Naive thymus-derived CD4-positive, alpha-beta T cell (primary cell): ENCODE data around the gene DRICH1. TPM values are rescaled to one million over a fixed set of nuclear protein-coding genes. Genes with fewer than 3 reads are reported as not detected.
"Not testable (repeated sequence)": the region's sequence is repeated elsewhere in the genome, so short reads cannot be mapped to it uniquely, and the experiment has no call there.

ENCODE experiments used
- ATAC-seq: fragments of 150-1000 bp; cut with Tn5 transposase; 2 replicates; pipeline ENCODE4 v1.10.0; 2021; ENCODE audit warnings: mild to moderate bottlenecking, moderate library complexity
- CTCF ChIA-PET: fragments of 350-600 bp; sonication (Branson Sonifier 250); formaldehyde crosslinking; loops from one replicate; lab custom pipeline; 2021; ENCODE audit warnings: antibody characterized with exemption; lab: Charles Lee
- POLR2A ChIA-PET: fragments of 350-600 bp; sonication (Branson Sonifier 250); formaldehyde crosslinking; loops from one replicate; lab custom pipeline; 2021; ENCODE audit warnings: antibody characterized with exemption, inconsistent platforms; lab: Charles Lee
- DNase-seq, 9 donors: peaks; one replicate each; pipeline versions ENCODE4 v3.0.0 to v3.0.0-alpha.2; 2020 to 2022; ENCODE audit warnings: mixed read lengths in 1 of 9
- H3K27ac ChIP-seq: one replicate; pipeline ENCODE4 v1.7.0; 2013; ENCODE audit warnings: mild to moderate bottlenecking, low read depth, low read length, moderate library complexity
- H3K27me3 ChIP-seq, 2 donors: one replicate each; pipeline ENCODE4 v1.7.0; 2013; ENCODE audit warnings: low read length in 2 of 2, mild to moderate bottlenecking in 2 of 2, moderate library complexity in 2 of 2; ENCODE audit not compliant: control insufficient read depth in 2 of 2, insufficient read depth in 2 of 2
- H3K36me3 ChIP-seq, 3 experiments: 1 replicate in 2 of 3; 2 replicates in 1 of 3; pipeline ENCODE4 v1.7.0; 2013; ENCODE audit warnings: low read length in 3 of 3, mild to moderate bottlenecking in 3 of 3, moderate library complexity in 1 of 3; ENCODE audit not compliant: insufficient read depth in 3 of 3, control insufficient read depth in 2 of 3
- H3K4me1 ChIP-seq, 2 donors: one replicate each; pipeline ENCODE4 v1.7.0; 2013; ENCODE audit warnings: low read length in 2 of 2, mild to moderate bottlenecking in 2 of 2, moderate library complexity in 1 of 2; ENCODE audit not compliant: control insufficient read depth in 2 of 2, insufficient read depth in 2 of 2
- H3K4me3 ChIP-seq: 2 replicates; pipeline ENCODE4 v1.7.0; 2013; ENCODE audit warnings: mild to moderate bottlenecking, low read length
- H3K9me3 ChIP-seq, 3 experiments: 1 replicate in 2 of 3; 2 replicates in 1 of 3; pipeline ENCODE4 v1.7.0; 2013; ENCODE audit warnings: low read length in 3 of 3; ENCODE audit not compliant: control insufficient read depth in 2 of 3
- H3K27ac Mint-ChIP-seq, 9 donors: one replicate each; pipeline ENCODE4 v1.8.0; 2020 to 2022; ENCODE audit warnings: mixed read lengths in 9 of 9, mild to moderate bottlenecking in 8 of 9, moderate library complexity in 5 of 9, inconsistent platforms in 2 of 9
- H3K27me3 Mint-ChIP-seq, 5 donors: one replicate each; pipeline ENCODE4 v1.8.0; 2021 to 2022; ENCODE audit warnings: mixed read lengths in 5 of 5, mild to moderate bottlenecking in 1 of 5
- H3K36me3 Mint-ChIP-seq, 5 donors: one replicate each; pipeline ENCODE4 v1.8.0; 2020 to 2022; ENCODE audit warnings: mixed read lengths in 5 of 5, mild to moderate bottlenecking in 3 of 5, inconsistent platforms in 1 of 5
- H3K4me1 Mint-ChIP-seq, 7 donors: one replicate each; pipeline ENCODE4 v1.8.0; 2020 to 2022; ENCODE audit warnings: mixed read lengths in 7 of 7, mild to moderate bottlenecking in 3 of 7, inconsistent platforms in 1 of 7
- H3K4me3 Mint-ChIP-seq, 10 donors: one replicate each; pipeline ENCODE4 v1.8.0; 2020 to 2022; ENCODE audit warnings: mild to moderate bottlenecking in 10 of 10, mixed read lengths in 10 of 10, moderate library complexity in 6 of 10, inconsistent platforms in 2 of 10
- H3K9me3 Mint-ChIP-seq, 11 donors: one replicate each; pipeline ENCODE4 v1.8.0; 2020 to 2022; ENCODE audit warnings: mixed read lengths in 11 of 11, mild to moderate bottlenecking in 4 of 11, inconsistent platforms in 1 of 11, moderate library complexity in 1 of 11
- intact Hi-C, 2 donors: fragments of 100-400 bp; cut with micrococcal nuclease; formaldehyde crosslinking; loops; one replicate each; pipeline ENCODE4 v1.15.1; 2023
- polyA plus RNA-seq, 2 donors: library from polyadenylated mRNA; unstranded; fragments of 300-500 nt; fragmentation: Illumina TruSeq; gene quantifications; one replicate each; pipeline ENCODE4 v1.2.3, GENCODE V29; 2021
- total RNA-seq, 6 experiments: library from RNA in 5 of 6; stranded (reverse) in 5 of 6; gene quantifications; 1 replicate in 5 of 6; 2 replicates in 1 of 6; pipeline ENCODE4 v1.2.3 and lab custom pipeline; 2021 to 2026

The DRICH1 gene, protein sequence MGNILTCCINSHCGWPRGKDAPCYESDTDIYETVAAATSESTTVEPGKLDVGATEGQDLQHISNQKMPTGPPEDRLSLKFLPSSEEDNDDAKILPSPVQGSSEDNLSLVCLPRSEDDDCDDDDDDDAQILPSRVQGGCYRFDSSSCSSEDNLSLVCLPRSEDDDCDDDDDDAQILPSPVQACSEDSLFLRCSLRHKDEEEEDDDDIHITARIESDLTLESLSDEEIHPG
- total RNA-seq, result 1 to 10 TPM in 4 of 5 experiments, under 1 TPM in 1; 0.58 to 3.7 (median 2.1) TPM
- not detected for polyA plus RNA-seq
- total RNA-seq (lab: John Stamatoyannopoulos, UW), result 3.6 reads per million, percentile 19 among the genes with 10 or more reads in this experiment

DNA sequence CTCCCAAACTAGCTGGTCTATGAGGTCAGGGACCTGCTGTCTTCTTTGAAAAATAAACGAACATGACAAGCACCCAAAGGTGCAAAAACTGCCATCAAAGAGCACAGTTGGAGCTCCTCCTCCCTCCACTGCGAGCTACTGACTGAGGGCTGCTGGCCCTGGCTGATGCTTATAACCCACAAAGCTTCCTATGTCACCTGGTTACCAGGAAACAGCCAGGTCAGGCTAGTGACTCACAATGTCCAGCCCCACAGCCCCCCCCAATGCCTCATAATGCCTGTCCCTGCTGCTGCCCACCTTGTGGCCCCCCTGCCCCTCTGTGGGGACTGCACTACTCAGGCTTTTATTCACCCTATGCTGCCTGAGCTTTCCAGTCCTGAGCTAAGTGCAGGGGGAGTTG is at the start of gene DRICH1:
Gene DRICH1 (minus strand): TSS at position 144 of the 400 bp plus-strand sequence. CDS start 298 bp downstream, outside the sequence.
- DNase-seq (no peak), ATAC-seq (no peak)
- peaks cover 0 to 3% (median 0%) of the 10 kb centered on the region in 3 experiments for H3K36me3 ChIP-seq
- no peaks in the 10 kb centered on the region for H3K9me3 Mint-ChIP-seq
- H3K27me3 ChIP-seq, result no peaks in the 10 kb centered on the region
- H3K4me3 ChIP-seq, result no peak within 1 kb of the TSS
- H3K9me3 ChIP-seq, result no peaks in the 10 kb centered on the region
- no peak within 1 kb of the TSS for H3K4me3 Mint-ChIP-seq
- intact Hi-C loops, result no loop called here
- no peaks in the 10 kb centered on the region for H3K27me3 Mint-ChIP-seq
- peaks cover 0 to 23% (median 2%) of the 10 kb centered on the region in 5 donors for H3K36me3 Mint-ChIP-seq
- POLR2A ChIA-PET, result no interaction called here
- no peaks in the 10 kb centered on the region for H3K4me1 ChIP-seq
- H3K27ac Mint-ChIP-seq, result peak within 1 kb of the TSS in 1 of 9 donors; percentile 32
- peaks cover 0 to 7% (median 3%) of the 10 kb centered on the region in 7 donors for H3K4me1 Mint-ChIP-seq
- CTCF ChIA-PET, result interaction anchor here (1.1 kb wide), 1 partner anchor 139 kb away, joined by 3 read pairs; no protein-coding TSS in a partner anchor
- no peak within 1 kb of the TSS for H3K27ac ChIP-seq

DNA sequence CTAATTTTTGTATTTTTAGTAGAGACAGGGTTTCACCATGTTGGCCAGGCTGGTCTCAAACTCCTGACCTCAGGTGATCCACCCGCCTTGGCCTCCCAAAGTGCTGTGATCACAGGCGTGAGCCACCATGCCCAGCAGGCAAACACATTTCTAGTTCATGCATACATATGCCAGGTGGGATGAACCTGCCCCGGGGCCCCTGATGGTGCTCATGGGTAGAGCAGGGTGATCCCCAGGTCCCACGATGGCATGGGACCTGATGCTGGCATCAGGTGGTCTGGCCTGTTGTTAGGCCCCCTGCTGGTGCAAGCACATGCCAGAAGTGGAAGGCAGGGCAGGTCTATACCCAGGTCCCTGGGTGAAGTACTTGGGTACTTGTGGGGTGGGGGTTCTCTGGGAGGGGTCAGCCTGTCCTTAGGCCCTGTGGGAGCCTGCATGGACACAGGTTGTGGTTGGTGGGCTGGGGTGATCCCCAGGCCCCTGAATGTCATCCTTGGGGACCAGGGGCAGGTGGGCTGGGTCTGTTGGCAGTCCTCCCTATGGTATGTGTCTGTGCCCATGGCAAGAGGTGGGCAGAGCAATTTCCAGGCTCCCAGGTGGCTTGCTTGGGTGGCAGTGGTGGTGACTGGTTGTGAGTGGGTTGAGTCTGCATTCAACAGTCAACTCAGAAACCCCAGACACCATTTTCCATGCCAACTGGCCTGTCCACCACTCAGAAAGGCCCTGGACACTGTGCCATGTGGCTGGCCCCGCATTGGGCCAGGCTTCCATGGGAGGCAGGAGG is 49.1 kb upstream of the DRICH1 start:
- Histone ChIP-seq H3K36me3 (peaks cover 0 to 23% (median 0%) of the 10 kb centered on the region in 3 experiments), H3K4me3 (no peak overlapping the region), H3K27ac (no peak overlapping the region), H3K9me3 (no peaks in the 10 kb centered on the region), H3K27me3 (no peaks in the 10 kb centered on the region), H3K4me1 (peaks cover 0 to 2% of the 10 kb centered on the region in 2 donors)
- ChIA-PET CTCF (no interaction called here), POLR2A (no interaction called here)
- intact Hi-C loops, result no loop called here
- peaks cover 2 to 36% (median 13%) of the 10 kb centered on the region in 5 donors for H3K36me3 Mint-ChIP-seq
- no peaks in the 10 kb centered on the region for H3K27me3 Mint-ChIP-seq
- no peak overlapping the region for H3K27ac Mint-ChIP-seq
- H3K4me3 Mint-ChIP-seq, result no peak overlapping the region
- no peaks in the 10 kb centered on the region for H3K9me3 Mint-ChIP-seq
- peaks cover 0 to 11% (median 9%) of the 10 kb centered on the region in 7 donors for H3K4me1 Mint-ChIP-seq
- DNase-seq, result no peak
- no peak for ATAC-seq

DNA sequence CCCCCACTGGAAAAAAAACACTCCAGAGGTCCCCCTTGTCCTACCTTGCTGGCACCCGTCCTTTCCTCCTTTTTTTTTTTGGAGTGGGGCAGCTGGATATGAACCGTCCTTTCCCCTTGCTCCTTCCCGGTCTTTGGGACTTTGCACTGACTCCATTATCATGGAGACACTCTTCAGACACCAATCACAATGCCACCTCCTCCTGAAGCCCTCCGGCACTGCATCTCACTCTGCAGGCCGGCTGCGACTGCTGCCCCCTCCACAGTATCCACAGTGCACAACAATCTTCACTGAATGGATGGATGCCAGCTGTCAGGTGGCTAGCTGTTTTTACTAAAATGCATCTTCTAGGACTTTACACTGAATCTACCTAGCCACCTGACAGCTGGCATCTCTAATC is 46.0 kb upstream of the DRICH1 start:
- H3K27ac Mint-ChIP-seq, result peak overlapping the region in 2 of 9 donors; percentile 6 to 43
- H3K4me3 Mint-ChIP-seq, result no peak overlapping the region
- no peaks in the 10 kb centered on the region for H3K27me3 ChIP-seq
- H3K9me3 Mint-ChIP-seq, result no peaks in the 10 kb centered on the region
- peaks cover 0 to 21% (median 6%) of the 10 kb centered on the region in 7 donors for H3K4me1 Mint-ChIP-seq
- no peak overlapping the region for H3K4me3 ChIP-seq
- ChIA-PET CTCF (no interaction called here), POLR2A (no interaction called here)
- DNase-seq (no peak), ATAC-seq (no peak)
- no peaks in the 10 kb centered on the region for H3K9me3 ChIP-seq
- H3K27ac ChIP-seq, result no peak overlapping the region
- intact Hi-C loops, result loop anchor here in 1 of 2 donors (10.0 kb wide), 1 partner anchor 927 kb away; the partner anchor contains the start of gene GGT1
- H3K27me3 Mint-ChIP-seq, result no peaks in the 10 kb centered on the region
- H3K4me1 ChIP-seq, result peaks cover 0 to 9% of the 10 kb centered on the region in 2 donors
- H3K36me3 Mint-ChIP-seq, result peaks cover 2 to 32% (median 13%) of the 10 kb centered on the region in 5 donors
- H3K36me3 ChIP-seq, result peaks cover 0 to 18% (median 0%) of the 10 kb centered on the region in 3 experiments

- H3K27me3 ChIP-seq, result no peaks in the 10 kb centered on the region
- no peak overlapping the region for H3K27ac ChIP-seq
- POLR2A ChIA-PET, result interaction anchor here (1.1 kb wide), 1 partner anchor 17 kb away, joined by 3 read pairs; no protein-coding TSS in a partner anchor
- H3K4me1 Mint-ChIP-seq, result peaks cover 0 to 26% (median 6%) of the 10 kb centered on the region in 7 donors
- peaks cover 2 to 27% (median 11%) of the 10 kb centered on the region in 5 donors for H3K36me3 Mint-ChIP-seq
- H3K4me3 Mint-ChIP-seq, result no peak overlapping the region
- H3K9me3 ChIP-seq, result no peaks in the 10 kb centered on the region
- H3K27me3 Mint-ChIP-seq, result no peaks in the 10 kb centered on the region
- H3K36me3 ChIP-seq, result peaks cover 0 to 18% (median 0%) of the 10 kb centered on the region in 3 experiments
- H3K9me3 Mint-ChIP-seq, result no peaks in the 10 kb centered on the region
- intact Hi-C loops, result loop anchor here in 1 of 2 donors (10.0 kb wide), 1 partner anchor 927 kb away; the partner anchor contains the start of gene GGT1
- DNase-seq (no peak), ATAC-seq (no peak)
- H3K27ac Mint-ChIP-seq, result no peak overlapping the region
- H3K4me3 ChIP-seq, result no peak overlapping the region
- CTCF ChIA-PET, result interaction anchor here (0.6 kb wide), 1 partner anchor 292 kb away, joined by 3 read pairs; no protein-coding TSS in a partner anchor
- H3K4me1 ChIP-seq, result peaks cover 0 to 9% of the 10 kb centered on the region in 2 donors
Observed at GRCh38 chr22:23677701-23677995, 45.5 kb upstream of the DRICH1 start.

DNA sequence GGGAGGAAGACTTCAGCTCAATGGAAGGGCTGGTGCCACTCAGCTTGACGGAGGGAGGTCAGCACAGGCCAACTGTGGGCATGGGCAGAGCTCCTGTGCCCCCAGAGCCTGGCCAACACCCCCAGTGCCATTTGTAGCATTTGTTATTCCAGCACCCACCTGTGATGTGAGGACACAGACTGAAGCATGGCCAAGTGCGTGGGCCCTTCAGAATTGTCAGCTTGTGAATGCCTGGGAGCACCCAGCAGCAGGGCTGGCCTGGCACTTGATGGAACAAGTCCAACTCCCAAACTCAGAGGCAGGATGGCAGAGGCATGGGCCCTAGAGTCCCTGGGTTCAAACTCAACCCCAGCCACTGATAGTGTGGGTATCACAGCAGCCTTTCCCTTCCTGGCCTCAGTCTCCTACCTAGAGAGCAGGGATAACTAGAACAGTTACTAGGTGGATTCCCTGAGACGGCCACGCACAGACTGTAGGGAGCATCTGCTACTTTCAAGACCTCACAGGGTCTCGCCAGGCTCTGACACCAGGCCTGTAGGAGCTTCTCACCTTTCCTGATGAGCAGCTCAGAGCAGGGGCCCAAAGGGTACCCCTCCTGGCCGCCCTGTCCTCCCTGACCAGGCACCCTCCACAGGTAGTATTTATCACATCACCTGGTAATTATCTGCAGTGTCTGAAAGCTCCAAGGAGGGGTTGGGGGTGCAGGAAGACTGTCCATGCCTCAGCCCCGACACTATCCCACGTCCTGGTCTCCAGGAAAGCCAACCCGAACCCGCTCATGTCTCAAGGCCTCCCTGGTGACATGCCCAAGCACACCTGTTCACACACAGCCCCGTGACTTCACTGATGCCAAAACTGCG is 45.0 kb upstream of the DRICH1 start:
- H3K9me3 ChIP-seq, H3K27ac ChIP-seq, H3K4me3 Mint-ChIP-seq, H3K27me3 ChIP-seq, H3K27me3 Mint-ChIP-seq, H3K9me3 Mint-ChIP-seq, H3K4me1 ChIP-seq, DNase-seq, H3K4me3 ChIP-seq, ATAC-seq: not testable (repeated sequence)
- H3K27ac Mint-ChIP-seq, result peak overlapping the region in 2 of 9 donors; percentile 18 to 32
- POLR2A ChIA-PET, result interaction anchor here (0.7 to 1.1 kb wide), 2 partner anchors 18 to 924 kb away, joined by 3 read pairs; no protein-coding TSS in a partner anchor
- CTCF ChIA-PET, result interaction anchor here (0.6 kb wide), 1 partner anchor 291 kb away, joined by 3 read pairs; no protein-coding TSS in a partner anchor
- peaks cover 0 to 18% (median 0%) of the 10 kb centered on the region in 3 experiments for H3K36me3 ChIP-seq
- H3K4me1 Mint-ChIP-seq, result peaks cover 0 to 29% (median 8%) of the 10 kb centered on the region in 7 donors
- H3K36me3 Mint-ChIP-seq, result peaks cover 4 to 21% (median 5%) of the 10 kb centered on the region in 5 donors
- intact Hi-C loops, result loop anchor here in 1 of 2 donors (10.0 kb wide), 1 partner anchor 928 kb away; the partner anchor contains the start of gene GGT1
